ENCODE measurements around the gene SLC26A6. TPM values are rescaled to one million over a fixed set of nuclear protein-coding genes. Genes with fewer than 3 reads are reported as not detected.

SLC26A6 gene
- total and polyA plus RNA-seq, 2 donors (not counting 1 experiment from before 2014, with no cell fraction given) = 22.5 to 26.7 TPM

GRCh38 chr3:48581621-48582481, 53.4 kb downstream of the SLC26A6 start:
- Histone ChIP-seq H4K20me1 (ENCODE audit: control insufficient read depth, insufficient read depth, low read length, poor library complexity, severe bottlenecking) (no peaks in the 10 kb centered on the region), H3K4me3 (ENCODE audit: control extremely low read depth in 1 of 5, extremely low read depth in 1 of 5, insufficient read depth in 1 of 5, low read depth in 2 of 5, low read length in 4 of 5) (no peak overlapping the region), H3K4me1 (ENCODE audit: control insufficient read depth in 2 of 2, insufficient read depth in 2 of 2, low read length in 2 of 2) (no peaks in the 10 kb centered on the region), H3K4me2 (replicated peaks; ENCODE audit: low read depth, low read length, poor library complexity, severe bottlenecking) (no peak overlapping the region), H3K79me2 (ENCODE audit: control insufficient read depth, insufficient read depth, low read length) (no peaks in the 10 kb centered on the region), H3K27ac (ENCODE audit: low read length in 2 of 2) (no peak overlapping the region), H3K27me3 (replicated peaks in 1 of 4; ENCODE audit: control extremely low read depth in 1 of 4, control insufficient read depth in 3 of 4, insufficient read depth in 4 of 4, low read length in 3 of 4) (no peaks in the 10 kb centered on the region), H2AFZ (ENCODE audit: insufficient read depth, low read depth, low read length, poor library complexity, severe bottlenecking) (no peak overlapping the region), H3K9me3 (ENCODE audit: control extremely low read depth in 1 of 3, control insufficient read depth in 2 of 3, insufficient read depth in 1 of 3, low read length in 2 of 3) (no peaks in the 10 kb centered on the region), H3K9ac (ENCODE audit: low read length) (no peak overlapping the region), H3K36me3 (replicated peaks in 1 of 2; ENCODE audit: control extremely low read depth in 1 of 2, control insufficient read depth in 1 of 2, extremely low read depth in 1 of 2, insufficient read depth in 2 of 2, low read length in 1 of 2) (no peaks in the 10 kb centered on the region)
- TF ChIP-seq EZH2 (IDR thresholded peaks at IDR 0.05; ENCODE audit: borderline replicate concordance, insufficient read depth, low read depth, low read length, poor library complexity, severe bottlenecking) (no peak), CTCF (IDR thresholded peaks at IDR 0.05) (no peak)
- no peaks in the 10 kb centered on the region for H3K4me1 Mint-ChIP-seq
- POLR2A ChIA-PET = no interaction called here
- WGBS (ENCODE audit: insufficient coverage) = 90% methylated on average over 10 of the region's 14 CpGs
- peaks cover 4% of the 10 kb centered on the region for H3K27me3 Mint-ChIP-seq
- CTCF ChIA-PET = no interaction called here
- intact Hi-C loops (cut with micrococcal nuclease) = no loop called here
- H3K27ac Mint-ChIP-seq = no peak overlapping the region
- DNase-seq (no peak), ATAC-seq (ENCODE audit: low read depth) (no peak)
- no peaks in the 10 kb centered on the region for H3K9me3 Mint-ChIP-seq (ENCODE audit: insufficient read depth)
- H3K4me3 Mint-ChIP-seq = no peak overlapping the region

GRCh38 chr3:48576647-48577046, 58.6 kb downstream of the SLC26A6 start:
- Mint-ChIP-seq H3K9me3 (ENCODE audit: insufficient read depth) (no peaks in the 10 kb centered on the region), H3K4me3 (no peak overlapping the region), H3K27ac (no peak overlapping the region), H3K27me3 (peaks cover 4% of the 10 kb centered on the region), H3K4me1 (no peaks in the 10 kb centered on the region)
- WGBS (ENCODE audit: insufficient coverage) = 89% methylated on average over 4 of the region's 4 CpGs
- Histone ChIP-seq H3K27ac (ENCODE audit: low read length in 2 of 2) (no peak overlapping the region), H3K27me3 (replicated peaks in 1 of 4; ENCODE audit: control extremely low read depth in 1 of 4, control insufficient read depth in 3 of 4, insufficient read depth in 4 of 4, low read length in 3 of 4) (no peaks in the 10 kb centered on the region), H3K9me3 (ENCODE audit: control extremely low read depth in 1 of 3, control insufficient read depth in 2 of 3, insufficient read depth in 1 of 3, low read length in 2 of 3) (no peaks in the 10 kb centered on the region), H3K4me3 (ENCODE audit: control extremely low read depth in 1 of 5, extremely low read depth in 1 of 5, insufficient read depth in 1 of 5, low read depth in 2 of 5, low read length in 4 of 5) (no peak overlapping the region), H3K36me3 (replicated peaks in 1 of 2; ENCODE audit: control extremely low read depth in 1 of 2, control insufficient read depth in 1 of 2, extremely low read depth in 1 of 2, insufficient read depth in 2 of 2, low read length in 1 of 2) (no peaks in the 10 kb centered on the region), H3K79me2 (ENCODE audit: control insufficient read depth, insufficient read depth, low read length) (no peaks in the 10 kb centered on the region), H4K20me1 (ENCODE audit: control insufficient read depth, insufficient read depth, low read length, poor library complexity, severe bottlenecking) (no peaks in the 10 kb centered on the region), H3K9ac (ENCODE audit: low read length) (no peak overlapping the region), H3K4me2 (replicated peaks; ENCODE audit: low read depth, low read length, poor library complexity, severe bottlenecking) (no peak overlapping the region), H3K4me1 (ENCODE audit: control insufficient read depth in 2 of 2, insufficient read depth in 2 of 2, low read length in 2 of 2) (no peaks in the 10 kb centered on the region), H2AFZ (ENCODE audit: insufficient read depth, low read depth, low read length, poor library complexity, severe bottlenecking) (no peak overlapping the region)
- intact Hi-C loops (cut with micrococcal nuclease) = no loop called here
- DNase-seq (no peak), ATAC-seq (ENCODE audit: low read depth) (no peak)
- ChIA-PET POLR2A (interaction anchor here (0.6 kb wide), 1 partner anchor 292 kb away, joined by 4 read pairs; no protein-coding TSS in a partner anchor), CTCF (no interaction called here)
- TF ChIP-seq EZH2 (IDR thresholded peaks at IDR 0.05; ENCODE audit: borderline replicate concordance, insufficient read depth, low read depth, low read length, poor library complexity, severe bottlenecking) (no peak), CTCF (IDR thresholded peaks at IDR 0.05) (no peak)

All from B cell (primary cell).